ENCODE results near the gene KRTAP10-11.
"Not testable (repeated sequence)": the region's sequence is repeated elsewhere in the genome, so short reads cannot be mapped to it uniquely, and the experiment has no call there.

KRTAP10-11 gene

DNA sequence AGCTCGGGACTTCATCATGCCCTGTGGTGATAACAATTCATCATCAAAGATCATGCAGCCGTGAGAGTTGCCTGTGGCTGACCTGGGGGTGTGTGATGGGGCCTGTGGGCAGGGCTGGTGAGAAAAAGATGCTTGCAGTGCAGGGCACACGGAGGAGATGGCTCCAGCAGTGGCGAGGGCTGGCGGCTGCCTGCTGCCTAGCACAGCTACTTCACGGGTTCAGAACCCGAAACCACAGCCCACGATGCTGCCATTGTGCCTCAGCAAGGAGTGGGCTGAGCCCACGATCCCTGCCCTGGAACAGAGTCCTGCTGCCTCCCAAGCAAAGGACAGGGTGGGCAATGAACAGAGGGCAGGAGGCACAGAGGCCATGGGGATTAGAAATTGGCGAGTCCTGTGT, 20.0 kb upstream of the KRTAP10-11 start:
- FAIRE-seq (no peak), DNase-seq (ENCODE audit: insufficient read length, low spot score) (no peak)
- TF ChIP-seq CTCF (IDR thresholded peaks at IDR 0.05; ENCODE audit: insufficient read depth, missing control alignments), result no peak

GRCh38 chr21:44626673-44627143, 19.5 kb upstream of the KRTAP10-11 start, which contains the start of gene KRTAP10-9:
Gene KRTAP10-9 (plus strand): TSS chr21:44627093. CDS start chr21:44627172, 79 bp downstream.
- FAIRE-seq (no peak), DNase-seq (ENCODE audit: insufficient read length, low spot score) (no peak)
- no peak for TF ChIP-seq CTCF (IDR thresholded peaks at IDR 0.05; ENCODE audit: insufficient read depth, missing control alignments)

DNA sequence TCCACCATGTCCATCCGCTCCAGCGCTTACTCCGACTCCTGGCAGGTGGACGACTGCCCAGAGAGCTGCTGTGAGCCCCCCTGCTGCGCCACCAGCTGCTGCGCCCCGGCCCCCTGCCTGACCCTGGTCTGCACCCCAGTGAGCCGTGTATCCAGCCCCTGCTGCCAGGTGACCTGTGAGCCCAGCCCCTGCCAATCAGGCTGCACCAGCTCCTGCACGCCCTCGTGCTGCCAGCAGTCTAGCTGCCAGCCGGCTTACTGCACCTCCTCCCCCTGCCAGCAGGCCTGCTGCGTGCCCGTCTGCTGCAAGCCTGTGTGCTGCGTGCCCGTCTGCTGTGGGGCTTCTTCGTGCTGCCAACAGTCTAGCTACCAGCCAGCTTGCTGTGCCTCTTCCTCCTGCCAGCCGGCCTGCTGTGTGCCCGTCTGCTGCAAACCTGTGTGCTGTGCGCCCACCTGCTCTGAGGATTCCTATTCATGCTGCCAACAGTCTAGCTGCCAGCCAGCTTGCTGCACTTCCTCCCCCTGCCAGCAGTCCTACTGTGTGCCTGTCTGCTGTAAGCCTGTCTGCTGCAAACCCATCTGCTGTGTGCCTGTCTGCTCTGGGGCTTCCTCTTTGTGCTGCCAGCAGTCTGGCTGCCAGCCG, 18.9 kb upstream of the KRTAP10-11 start:
- DNase-seq (ENCODE audit: insufficient read length, low spot score); FAIRE-seq: not testable (repeated sequence)

- DNase-seq (ENCODE audit: insufficient read length, low spot score); FAIRE-seq: not testable (repeated sequence)
Observed at GRCh38 chr21:44627831-44628233, 18.4 kb upstream of the KRTAP10-11 start.

DNA sequence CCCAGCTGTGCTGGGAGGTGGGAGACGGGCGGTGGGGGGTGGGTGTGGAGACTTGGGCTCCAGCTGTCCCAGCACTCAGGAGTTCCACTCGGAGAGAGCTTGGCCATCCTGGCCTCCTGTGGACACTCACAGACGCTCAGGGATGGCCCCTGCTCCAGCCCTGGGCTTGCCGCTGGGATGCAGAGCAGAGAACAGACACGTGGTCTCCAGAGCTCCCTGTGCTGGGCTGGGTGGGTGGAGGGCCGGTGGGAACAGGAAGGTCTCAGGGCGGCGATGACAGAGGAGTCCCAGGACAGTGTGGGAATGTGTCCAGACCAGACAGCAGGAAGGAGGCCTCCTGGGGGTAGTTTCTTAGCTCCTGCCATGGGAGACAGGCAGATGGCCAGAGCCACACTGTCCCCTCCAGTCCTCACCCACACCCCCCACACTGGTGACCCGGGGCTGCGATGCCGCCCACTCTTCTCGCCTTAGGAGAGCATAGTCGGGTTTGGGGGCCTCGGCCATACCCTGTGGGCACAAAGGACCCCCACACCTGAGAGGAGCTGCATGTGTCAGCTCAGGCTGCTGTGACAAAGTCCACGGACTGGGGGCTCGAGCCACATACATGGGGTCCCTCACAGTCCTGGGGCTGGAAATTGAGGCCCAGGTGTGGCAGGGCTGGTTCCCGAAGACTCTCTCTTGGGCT, 17.4 kb upstream of the KRTAP10-11 start:
- no peak for FAIRE-seq
- DNase-seq (ENCODE audit: insufficient read length, low spot score), result no peak
- no peak for TF ChIP-seq CTCF (IDR thresholded peaks at IDR 0.05; ENCODE audit: insufficient read depth, missing control alignments)

DNA sequence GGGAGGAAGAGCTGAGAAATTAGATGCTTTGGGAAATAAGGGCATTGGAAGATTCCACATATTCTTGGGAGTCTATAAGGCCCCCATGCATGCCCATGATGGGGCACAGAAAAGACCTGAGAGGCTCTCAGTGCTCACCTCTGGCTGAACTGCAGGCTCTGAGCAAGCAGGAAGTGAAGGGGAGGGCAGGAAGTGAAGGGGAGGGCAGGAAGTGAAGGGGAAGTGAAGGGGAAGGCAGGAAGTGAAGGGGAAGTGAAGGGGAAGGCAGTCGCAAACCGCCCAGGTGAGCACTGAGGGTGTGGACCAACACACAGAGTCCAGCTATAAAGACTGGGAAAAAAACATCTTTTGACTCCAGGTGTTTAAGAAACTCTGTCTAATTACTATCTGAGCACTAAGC, 15.8 kb upstream of the KRTAP10-11 start:
- TF ChIP-seq CTCF (IDR thresholded peaks at IDR 0.05; ENCODE audit: insufficient read depth, missing control alignments), result no peak
- DNase-seq (ENCODE audit: insufficient read length, low spot score) (no peak), FAIRE-seq (no peak)

- DNase-seq (ENCODE audit: insufficient read length, low spot score) (no peak), FAIRE-seq (no peak)
- no peak for TF ChIP-seq CTCF (IDR thresholded peaks at IDR 0.05; ENCODE audit: insufficient read depth, missing control alignments)
Observed at GRCh38 chr21:44632067-44632466, 14.1 kb upstream of the KRTAP10-11 start.

DNA sequence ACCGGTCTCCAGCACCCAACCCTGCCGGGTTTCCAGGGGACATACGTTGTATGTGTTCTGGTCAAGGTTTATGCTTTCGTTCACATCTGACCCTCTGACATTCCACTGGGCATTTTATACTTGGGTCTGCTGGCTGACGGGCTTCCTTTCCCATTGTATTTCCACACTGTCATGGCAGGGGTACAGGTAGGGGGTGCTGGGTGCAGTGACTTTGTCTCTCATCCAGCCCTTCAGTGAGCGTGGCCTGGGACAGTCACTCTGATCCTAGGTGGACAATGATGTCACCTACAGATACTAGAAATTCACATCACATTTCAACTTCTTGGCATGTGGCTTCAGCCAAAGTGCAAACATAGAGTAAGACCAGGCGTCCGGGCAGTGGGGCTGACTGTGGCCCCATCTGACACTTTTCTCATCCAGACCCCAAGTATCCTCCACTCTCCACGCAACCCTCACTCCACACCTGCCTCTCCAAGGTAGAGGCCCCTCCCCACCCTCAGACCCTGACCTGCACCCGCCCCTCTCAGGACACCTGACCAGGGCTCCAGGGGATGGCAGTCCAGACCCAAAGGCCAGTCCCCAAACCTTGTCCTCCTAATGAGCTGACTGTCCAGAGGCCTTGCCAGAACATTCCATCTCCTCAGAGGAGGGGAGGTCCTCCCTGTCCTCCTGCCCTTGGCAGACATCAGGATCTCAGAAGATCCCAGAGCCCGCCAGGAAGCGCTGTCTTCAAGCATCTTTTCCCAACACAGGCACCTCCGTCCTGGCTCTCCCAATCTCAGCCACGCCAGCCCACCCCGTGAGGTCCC, 9.8 kb upstream of the KRTAP10-11 start:
- TF ChIP-seq CTCF (IDR thresholded peaks at IDR 0.05; ENCODE audit: insufficient read depth, missing control alignments), result no peak
- DNase-seq (ENCODE audit: insufficient read length, low spot score) (no peak), FAIRE-seq (no peak)

Measured in D721Med (cell line).